ENCODE data around the gene MAGI2. TPM values are rescaled to one million over a fixed set of nuclear protein-coding genes. Genes with fewer than 3 reads are reported as not detected.

The MAGI2 gene
- total and polyA plus RNA-seq, 2 donors (not counting 3 experiments of a cell fraction or from before 2014, with no cell fraction given) = 0.28 to 6.0 TPM

- no peaks in the 10 kb centered on the region for H3K9me3 ChIP-seq (replicated peaks; ENCODE audit: control insufficient read depth, insufficient read depth, low read length)
- no peaks in the 10 kb centered on the region for H3K9me1 ChIP-seq (replicated peaks; ENCODE audit: control insufficient read depth, extremely low read depth, insufficient read depth, low read length)
- dilution Hi-C loops (cut with MboI; ENCODE audit: extremely low pct_ligation_motif_present, low sequenced_read_pairs) (no loop called here), intact Hi-C loops (cut with micrococcal nuclease) (no loop called here)
- CTCF ChIA-PET = no interaction called here
- no peak overlapping the region for H2AFZ ChIP-seq (ENCODE audit: low read depth, low read length)
- no peaks in the 10 kb centered on the region for H3K36me3 ChIP-seq (ENCODE audit: control insufficient read depth in 2 of 2, extremely low read depth in 1 of 2, insufficient read depth in 2 of 2, low read length in 2 of 2)
- H3K27ac ChIP-seq (ENCODE audit: insufficient read depth, low read depth, low read length) = no peak overlapping the region
- no peaks in the 10 kb centered on the region for H4K20me1 ChIP-seq (replicated peaks; ENCODE audit: control insufficient read depth, extremely low read depth, insufficient read depth, low read length)
- no peak overlapping the region for H3K4me3 ChIP-seq (replicated peaks in 1 of 3; ENCODE audit: insufficient read depth in 1 of 3, low read depth in 1 of 3, low read length in 3 of 3)
- no peaks in the 10 kb centered on the region for H3K79me2 ChIP-seq (ENCODE audit: control insufficient read depth, insufficient read depth, low read length)
- TF ChIP-seq POLR2AphosphoS5 (IDR thresholded peaks at IDR 0.05; ENCODE audit: insufficient read depth, low read depth, low read length) (no peak), MAX (IDR thresholded peaks at IDR 0.05; ENCODE audit: insufficient read depth, insufficient read length) (no peak), JUN (IDR thresholded peaks at IDR 0.05; ENCODE audit: borderline replicate concordance, insufficient read depth, insufficient read length, low read depth) (no peak), EZH2 (IDR thresholded peaks at IDR 0.05; ENCODE audit: borderline replicate concordance, low read depth, low read length, severe bottlenecking) (no peak), POLR2A (IDR thresholded peaks at IDR 0.05; ENCODE audit: low read depth, low read length) (no peak), CTCF (IDR thresholded peaks at IDR 0.05; ENCODE audit: extremely low read depth in 1 of 2, insufficient read depth in 1 of 2, low read depth in 1 of 2, low read length in 2 of 2) (no peak), MYC (IDR thresholded peaks at IDR 0.05; ENCODE audit: low read depth, low read length) (no peak), GATA2 (IDR thresholded peaks at IDR 0.05; ENCODE audit: insufficient read depth, insufficient read length, low read depth, low read length) (no peak), FOS (IDR thresholded peaks at IDR 0.05; ENCODE audit: borderline replicate concordance, insufficient read depth, low read length) (no peak)
- no peaks in the 10 kb centered on the region for H3K4me1 ChIP-seq (ENCODE audit: control insufficient read depth, extremely low read depth, insufficient read depth, low read length)
- no TSS peak for BruUV-seq (replicated peaks)
- DNase-seq (ENCODE audit: low read depth, low spot score) (no peak), FAIRE-seq (no peak)
- no peaks in the 10 kb centered on the region for H3K27me3 ChIP-seq (ENCODE audit: control insufficient read depth in 2 of 2, insufficient read depth in 2 of 2, low read length in 2 of 2)
- H3K9ac ChIP-seq (replicated peaks; ENCODE audit: extremely low read depth, insufficient read depth, low read length) = no peak overlapping the region
- H3K4me2 ChIP-seq (ENCODE audit: insufficient read depth, low read length) = no peak overlapping the region
- POLR2A ChIA-PET = no interaction called here
These were observed 690.8 kb downstream of the MAGI2 start for GRCh38 chr7:78762625-78763024.
